ENCODE data around the gene MUC6. TPM values are rescaled to one million over a fixed set of nuclear protein-coding genes. Genes with fewer than 3 reads are reported as not detected.

MUC6 gene
- total RNA-seq, 1 experiment from 2014 or later, result 0.49 TPM

- ChIA-PET CTCF (no interaction called here), POLR2A (no interaction called here)
- no TSS peak for BruUV-seq (replicated peaks)
- TF ChIP-seq SIN3A (IDR thresholded peaks at IDR 0.05; ENCODE audit: borderline replicate concordance, insufficient read depth, low read depth, low read length) (no peak), POLR2AphosphoS5 (IDR thresholded peaks at IDR 0.05; ENCODE audit: low read depth, low read length) (no peak), TCF7L2 (IDR thresholded peaks at IDR 0.05; ENCODE audit: low read depth, low read length) (no peak)
- TF ChIP-seq, protein P1, sequence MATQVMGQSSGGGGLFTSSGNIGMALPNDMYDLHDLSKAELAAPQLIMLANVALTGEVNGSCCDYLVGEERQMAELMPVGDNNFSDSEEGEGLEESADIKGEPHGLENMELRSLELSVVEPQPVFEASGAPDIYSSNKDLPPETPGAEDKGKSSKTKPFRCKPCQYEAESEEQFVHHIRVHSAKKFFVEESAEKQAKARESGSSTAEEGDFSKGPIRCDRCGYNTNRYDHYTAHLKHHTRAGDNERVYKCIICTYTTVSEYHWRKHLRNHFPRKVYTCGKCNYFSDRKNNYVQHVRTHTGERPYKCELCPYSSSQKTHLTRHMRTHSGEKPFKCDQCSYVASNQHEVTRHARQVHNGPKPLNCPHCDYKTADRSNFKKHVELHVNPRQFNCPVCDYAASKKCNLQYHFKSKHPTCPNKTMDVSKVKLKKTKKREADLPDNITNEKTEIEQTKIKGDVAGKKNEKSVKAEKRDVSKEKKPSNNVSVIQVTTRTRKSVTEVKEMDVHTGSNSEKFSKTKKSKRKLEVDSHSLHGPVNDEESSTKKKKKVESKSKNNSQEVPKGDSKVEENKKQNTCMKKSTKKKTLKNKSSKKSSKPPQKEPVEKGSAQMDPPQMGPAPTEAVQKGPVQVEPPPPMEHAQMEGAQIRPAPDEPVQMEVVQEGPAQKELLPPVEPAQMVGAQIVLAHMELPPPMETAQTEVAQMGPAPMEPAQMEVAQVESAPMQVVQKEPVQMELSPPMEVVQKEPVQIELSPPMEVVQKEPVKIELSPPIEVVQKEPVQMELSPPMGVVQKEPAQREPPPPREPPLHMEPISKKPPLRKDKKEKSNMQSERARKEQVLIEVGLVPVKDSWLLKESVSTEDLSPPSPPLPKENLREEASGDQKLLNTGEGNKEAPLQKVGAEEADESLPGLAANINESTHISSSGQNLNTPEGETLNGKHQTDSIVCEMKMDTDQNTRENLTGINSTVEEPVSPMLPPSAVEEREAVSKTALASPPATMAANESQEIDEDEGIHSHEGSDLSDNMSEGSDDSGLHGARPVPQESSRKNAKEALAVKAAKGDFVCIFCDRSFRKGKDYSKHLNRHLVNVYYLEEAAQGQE (IDR thresholded peaks at IDR 0.05; ENCODE audit: insufficient read depth in 1 of 2, low read depth in 2 of 2, low read length in 1 of 2), result no peak
- TF ChIP-seq, protein P2, sequence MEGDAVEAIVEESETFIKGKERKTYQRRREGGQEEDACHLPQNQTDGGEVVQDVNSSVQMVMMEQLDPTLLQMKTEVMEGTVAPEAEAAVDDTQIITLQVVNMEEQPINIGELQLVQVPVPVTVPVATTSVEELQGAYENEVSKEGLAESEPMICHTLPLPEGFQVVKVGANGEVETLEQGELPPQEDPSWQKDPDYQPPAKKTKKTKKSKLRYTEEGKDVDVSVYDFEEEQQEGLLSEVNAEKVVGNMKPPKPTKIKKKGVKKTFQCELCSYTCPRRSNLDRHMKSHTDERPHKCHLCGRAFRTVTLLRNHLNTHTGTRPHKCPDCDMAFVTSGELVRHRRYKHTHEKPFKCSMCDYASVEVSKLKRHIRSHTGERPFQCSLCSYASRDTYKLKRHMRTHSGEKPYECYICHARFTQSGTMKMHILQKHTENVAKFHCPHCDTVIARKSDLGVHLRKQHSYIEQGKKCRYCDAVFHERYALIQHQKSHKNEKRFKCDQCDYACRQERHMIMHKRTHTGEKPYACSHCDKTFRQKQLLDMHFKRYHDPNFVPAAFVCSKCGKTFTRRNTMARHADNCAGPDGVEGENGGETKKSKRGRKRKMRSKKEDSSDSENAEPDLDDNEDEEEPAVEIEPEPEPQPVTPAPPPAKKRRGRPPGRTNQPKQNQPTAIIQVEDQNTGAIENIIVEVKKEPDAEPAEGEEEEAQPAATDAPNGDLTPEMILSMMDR (IDR thresholded peaks at IDR 0.05), result no peak
- no peak for ATAC-seq
- Histone ChIP-seq H3K9me3 (ENCODE audit: control insufficient read depth, insufficient read depth, low read depth, low read length) (no peaks in the 10 kb centered on the region), H3K4me3 (ENCODE audit: low read depth in 2 of 2, low read length in 2 of 2) (no peak overlapping the region), H3K36me3 (ENCODE audit: control insufficient read depth, insufficient read depth, low read length) (peaks cover 19% of the 10 kb centered on the region; the same call in 1 of the 2 replicates), H3K27ac (ENCODE audit: low read length) (no peak overlapping the region), H3K4me1 (ENCODE audit: control insufficient read depth, insufficient read depth, low read length) (no peaks in the 10 kb centered on the region), H3K27me3 (ENCODE audit: control insufficient read depth, insufficient read depth, low read length) (no peaks in the 10 kb centered on the region)
- no peak for DNase-seq (ENCODE audit: low read depth, low spot score)
- intact Hi-C loops (cut with micrococcal nuclease; ENCODE audit: unreplicated experiment) (no loop called here), in situ Hi-C loops (cut with HindIII; ENCODE audit: low pct_unique_long_range_greater_than_20kb, low sequenced_read_pairs) (no loop called here)
These were observed 48.8 kb downstream of the MUC6 start for GRCh38 chr11:987671-988070.

DNA sequence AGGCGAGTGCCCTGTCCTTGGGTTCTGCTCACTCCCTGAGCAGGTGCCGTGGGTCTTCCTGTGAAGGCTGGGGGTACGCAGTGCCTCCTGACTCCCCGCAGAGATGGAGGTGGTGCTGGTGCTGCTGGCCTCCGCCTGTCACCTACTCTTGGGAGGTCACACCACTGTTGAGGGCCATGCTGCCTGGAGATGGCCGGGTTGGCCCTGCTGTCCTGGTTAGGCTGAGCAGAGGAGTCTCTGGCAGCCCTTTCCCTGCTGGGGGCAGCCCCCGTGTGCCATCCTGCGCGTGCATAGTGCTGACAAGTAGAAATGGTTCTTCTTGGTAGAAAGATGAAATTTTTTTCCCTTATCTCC, 49.6 kb downstream of the MUC6 start:
- CTCF ChIA-PET, result no interaction called here
- POLR2A ChIA-PET, result no interaction called here
- no TSS peak for BruUV-seq (replicated peaks)

More for the DNA sequence above, 49.6 kb downstream of the MUC6 start:
- no peak for ATAC-seq
- Histone ChIP-seq H3K4me3 (ENCODE audit: low read depth in 2 of 2, low read length in 2 of 2) (no peak overlapping the region), H3K36me3 (ENCODE audit: control insufficient read depth, insufficient read depth, low read length) (peaks cover 19% of the 10 kb centered on the region; the same call in 1 of the 2 replicates), H3K27ac (ENCODE audit: low read length) (no peak overlapping the region), H3K4me1 (ENCODE audit: control insufficient read depth, insufficient read depth, low read length) (no peaks in the 10 kb centered on the region), H3K9me3 (ENCODE audit: control insufficient read depth, insufficient read depth, low read depth, low read length) (no peaks in the 10 kb centered on the region), H3K27me3 (ENCODE audit: control insufficient read depth, insufficient read depth, low read length) (no peaks in the 10 kb centered on the region)
- TF ChIP-seq POLR2AphosphoS5 (IDR thresholded peaks at IDR 0.05; ENCODE audit: low read depth, low read length) (no peak), SIN3A (IDR thresholded peaks at IDR 0.05; ENCODE audit: borderline replicate concordance, insufficient read depth, low read depth, low read length) (no peak)
- TF ChIP-seq, protein P2 (IDR thresholded peaks at IDR 0.05), result no peak
- TF ChIP-seq, protein P1 (IDR thresholded peaks at IDR 0.05; ENCODE audit: insufficient read depth in 1 of 2, low read depth in 2 of 2, low read length in 1 of 2), result no peak
- DNase-seq (ENCODE audit: low read depth, low spot score), result no peak
- in situ Hi-C loops (cut with HindIII; ENCODE audit: low pct_unique_long_range_greater_than_20kb, low sequenced_read_pairs), result no loop called here
- intact Hi-C loops (cut with micrococcal nuclease; ENCODE audit: unreplicated experiment), result no loop called here
